OCI-M2 (cell line): ENCODE results near the gene EXOG.

Experiments used
- DNase-seq: peaks from one replicate; lab custom pipeline; 2025; ENCODE audit not compliant: unreplicated experiment; lab: John Stamatoyannopoulos, UW

The EXOG gene

DNA sequence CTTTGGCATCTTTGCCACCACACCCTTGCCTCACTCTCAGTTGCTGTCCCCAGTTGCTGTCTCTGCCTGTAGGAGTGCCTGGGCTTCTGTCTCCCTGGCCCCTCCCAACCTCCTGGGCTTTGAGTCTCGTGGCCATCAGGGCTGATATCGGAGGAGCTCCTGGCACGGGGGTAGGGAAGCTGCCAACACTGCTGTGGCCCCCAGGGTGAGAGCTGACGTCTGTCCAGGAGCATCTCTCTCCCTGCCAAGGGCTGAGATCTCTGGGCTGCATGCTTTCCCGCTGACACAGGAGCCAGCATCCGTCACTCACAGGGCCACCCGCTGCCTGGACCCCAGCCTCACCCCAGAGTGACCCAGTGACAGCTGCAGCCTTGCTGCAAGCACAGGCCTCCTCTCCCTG is 47.4 kb downstream of the EXOG start:
- no peak for DNase-seq

GRCh38 chr3:38544926-38545325 is 48.8 kb downstream of the EXOG start:
- no peak for DNase-seq

GRCh38 chr3:38545550-38545949 is 49.4 kb downstream of the EXOG start:
- no peak for DNase-seq

GRCh38 chr3:38545983-38546382 is 49.8 kb downstream of the EXOG start:
- DNase-seq = no peak

GRCh38 chr3:38548154-38548931 is 52.2 kb downstream of the EXOG start:
- DNase-seq = no peak

DNA sequence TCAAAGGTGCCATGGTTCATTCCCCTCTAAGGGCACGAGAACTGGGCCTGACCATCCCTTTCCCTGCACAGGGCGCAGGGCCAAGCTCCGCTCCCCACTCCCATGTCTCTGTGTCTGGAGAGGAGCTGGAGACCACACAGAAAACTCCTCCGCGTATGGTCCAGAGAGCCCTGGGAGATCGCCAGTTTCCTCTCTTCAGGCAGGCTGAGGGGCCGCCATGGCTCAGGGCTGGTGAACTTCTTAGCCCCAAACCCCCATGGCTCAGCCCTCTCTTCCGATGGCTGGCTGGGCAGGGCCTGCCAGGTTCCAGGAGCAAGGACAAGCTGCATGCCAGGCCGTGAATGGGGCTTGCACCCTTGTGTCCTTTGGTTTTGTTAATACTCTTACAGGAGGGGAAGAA is 52.9 kb downstream of the EXOG start:
- no peak for DNase-seq

- DNase-seq = no peak
These were observed 53.3 kb downstream of the EXOG start for GRCh38 chr3:38549486-38549885.

- DNase-seq = no peak
These were observed 54.1 kb downstream of the EXOG start for GRCh38 chr3:38549957-38550840.

- DNase-seq = no peak
These were observed 55.1 kb downstream of the EXOG start for GRCh38 chr3:38551026-38551832.

- no peak for DNase-seq
These were observed 56.2 kb downstream of the EXOG start for GRCh38 chr3:38552364-38552763.

GRCh38 chr3:38553071-38553470 is 56.9 kb downstream of the EXOG start:
- DNase-seq = no peak

- DNase-seq = no peak
These were observed 58.1 kb downstream of the EXOG start for GRCh38 chr3:38554127-38554827.

GRCh38 chr3:38555149-38555840 is 59.2 kb downstream of the EXOG start:
- DNase-seq = no peak

DNA sequence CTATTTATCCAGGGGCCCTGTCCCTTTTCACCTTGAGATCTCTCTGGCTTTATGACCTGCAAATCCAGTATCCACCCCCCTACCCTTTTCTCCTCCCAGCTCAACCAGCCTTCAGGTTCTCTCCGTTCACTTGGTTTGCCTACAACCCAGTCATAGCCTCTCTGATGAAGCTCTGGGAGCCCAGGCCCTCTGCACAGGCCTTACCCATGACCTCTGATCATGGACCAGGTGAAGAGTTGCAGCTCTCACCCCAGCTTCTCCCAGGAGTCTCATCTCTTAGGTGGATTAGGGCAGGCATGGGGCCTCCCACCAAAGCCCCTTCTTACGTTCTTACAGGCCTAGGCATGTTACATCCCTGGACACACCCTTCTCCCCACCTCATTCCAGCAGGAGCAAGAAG is 59.8 kb downstream of the EXOG start:
- DNase-seq = no peak

GRCh38 chr3:38556640-38557358 is 60.7 kb downstream of the EXOG start:
- DNase-seq = no peak

DNA sequence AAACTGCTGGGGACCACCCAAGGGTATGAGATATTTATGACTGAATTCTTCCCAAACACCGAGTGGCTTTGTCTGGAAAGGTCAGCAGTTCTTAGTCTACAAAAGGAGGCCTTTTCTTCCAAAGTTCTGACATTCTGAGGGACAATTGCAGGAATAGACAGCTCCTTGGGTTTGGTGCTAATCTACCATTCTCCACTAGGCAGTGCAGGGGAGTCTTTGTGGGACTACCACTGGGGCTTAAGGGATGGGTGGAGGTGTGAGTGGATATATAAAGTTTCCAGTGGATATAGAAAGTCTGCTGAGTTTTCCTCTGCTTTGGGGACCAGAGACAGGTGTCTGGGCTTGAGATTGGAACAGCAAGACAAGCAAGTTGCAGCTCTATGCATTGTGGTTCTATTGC is 62.7 kb downstream of the EXOG start:
- DNase-seq = no peak

DNA sequence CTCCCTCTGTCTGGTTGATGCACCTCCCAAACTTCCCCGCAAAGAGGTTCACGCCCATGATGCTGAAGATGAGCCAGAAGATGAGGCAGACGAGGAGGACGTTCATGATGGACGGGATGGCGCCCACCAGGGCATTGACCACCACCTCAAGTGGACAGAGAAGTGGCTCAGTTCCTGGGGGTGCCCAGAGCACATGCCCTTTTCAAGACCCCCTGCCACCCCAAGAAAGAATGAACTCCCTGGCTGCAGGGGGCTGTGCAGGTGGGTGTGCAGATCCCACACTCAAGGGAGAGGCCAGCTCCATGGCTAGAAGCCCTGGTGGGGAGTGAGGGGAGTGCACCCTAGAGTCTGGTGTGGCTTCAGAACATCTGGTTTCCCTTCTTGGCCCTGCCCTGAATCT is 64.1 kb downstream of the EXOG start:
- no peak for DNase-seq

DNA sequence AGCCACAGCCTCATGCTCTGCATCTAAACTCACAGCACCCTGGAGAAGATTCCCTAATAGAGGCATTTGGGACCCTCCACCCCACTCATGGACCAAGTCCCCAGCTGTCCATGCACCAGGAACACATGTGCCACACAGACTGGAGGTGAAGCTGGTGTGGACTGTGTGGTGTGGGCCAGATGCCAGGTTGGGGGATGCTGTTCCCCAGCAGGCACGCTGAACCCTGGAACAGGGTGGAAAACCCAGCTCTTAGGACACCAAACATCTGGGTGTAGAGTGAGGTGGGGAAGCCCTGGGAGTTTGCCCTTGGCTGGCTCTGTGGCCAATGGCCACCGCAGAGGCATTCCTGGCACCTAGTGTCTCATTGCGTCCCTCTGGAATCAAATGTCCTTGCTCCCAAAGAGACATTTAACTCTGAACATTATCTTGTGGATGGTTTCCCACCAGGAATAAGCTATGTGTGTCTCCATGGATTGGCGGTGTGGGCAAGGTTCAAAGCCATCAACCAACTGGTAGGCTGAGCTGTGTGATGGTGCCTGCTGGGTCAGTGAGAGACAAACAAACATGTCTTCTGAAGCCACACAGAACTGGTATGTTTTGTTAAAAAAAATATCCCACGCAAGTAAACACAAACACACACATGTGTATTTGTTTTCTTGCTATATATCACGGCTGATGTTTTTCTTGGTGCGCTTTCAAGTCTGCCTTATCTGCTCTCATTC is 65.0 kb downstream of the EXOG start:
- no peak for DNase-seq
